Hematopoietic multipotent progenitor cell treated with erythropoietin and hydrocortisone succinate and interleukin-3 and kit ligand, for 8 days (in vitro differentiated cells): Measurements from ENCODE around the gene SVOP.

ENCODE experiments used
- DNase-seq: peaks from one replicate; pipeline ENCODE4 v3.0.0-alpha.2; 2015

SVOP gene

DNA sequence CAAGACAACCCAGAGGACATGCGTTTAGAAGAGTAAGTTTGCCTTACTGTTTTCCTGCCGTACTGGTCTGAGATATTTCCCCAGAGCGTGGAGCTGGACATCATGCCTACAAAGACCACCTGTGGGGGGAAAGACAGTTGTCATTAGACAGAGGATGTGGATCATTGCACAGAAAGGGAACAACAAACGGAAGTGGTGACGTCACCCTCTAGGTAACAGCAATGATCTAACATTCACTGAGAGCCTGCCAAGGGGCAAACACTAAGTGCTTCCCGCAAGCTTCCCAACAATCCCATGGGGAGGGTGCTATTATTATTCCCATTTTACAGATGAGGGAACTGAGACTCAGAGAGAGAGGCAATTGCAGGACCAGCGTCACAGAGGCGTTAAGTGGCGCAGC is 48.5 kb downstream of the SVOP start:
- no peak for DNase-seq

- no peak for DNase-seq
These were observed 51.2 kb downstream of the SVOP start for GRCh38 chr12:108969622-108970021.

DNA sequence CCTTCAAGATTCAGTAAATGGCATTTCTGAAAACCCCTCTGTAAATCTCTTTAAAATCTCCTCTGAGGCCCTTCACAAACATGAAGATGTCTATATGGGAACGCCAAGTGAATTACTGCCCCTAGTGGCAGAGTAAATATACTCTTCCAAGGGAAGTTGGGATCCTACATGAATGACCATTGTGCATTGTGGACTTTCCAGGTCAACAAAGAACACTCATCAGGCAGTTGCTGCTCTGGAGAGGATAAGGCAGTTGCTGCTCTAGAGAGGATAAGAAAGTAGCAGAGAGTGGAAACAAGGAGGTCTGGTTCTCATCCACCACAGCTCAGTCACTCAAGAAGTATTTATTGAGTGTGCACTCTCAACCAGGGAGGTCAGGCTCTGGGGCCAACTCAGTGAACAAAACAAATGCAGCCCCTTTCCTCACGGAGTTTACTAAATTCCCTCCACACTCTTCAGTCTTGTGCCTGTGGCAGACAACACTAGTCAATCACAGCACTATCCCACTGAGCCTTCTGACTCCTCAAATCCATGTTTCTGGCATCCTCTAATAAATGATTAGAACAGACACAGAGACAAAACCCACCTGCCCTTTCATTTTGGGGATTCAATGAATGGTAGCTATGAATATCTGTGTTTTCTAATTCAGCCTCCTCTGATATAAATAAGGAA is 52.9 kb downstream of the SVOP start:
- peak; percentile 25 for DNase-seq

- DNase-seq = no peak
These were observed 54.3 kb downstream of the SVOP start for GRCh38 chr12:108966378-108967151.

GRCh38 chr12:108965886-108966285 is 55.0 kb downstream of the SVOP start:
- no peak for DNase-seq

DNA sequence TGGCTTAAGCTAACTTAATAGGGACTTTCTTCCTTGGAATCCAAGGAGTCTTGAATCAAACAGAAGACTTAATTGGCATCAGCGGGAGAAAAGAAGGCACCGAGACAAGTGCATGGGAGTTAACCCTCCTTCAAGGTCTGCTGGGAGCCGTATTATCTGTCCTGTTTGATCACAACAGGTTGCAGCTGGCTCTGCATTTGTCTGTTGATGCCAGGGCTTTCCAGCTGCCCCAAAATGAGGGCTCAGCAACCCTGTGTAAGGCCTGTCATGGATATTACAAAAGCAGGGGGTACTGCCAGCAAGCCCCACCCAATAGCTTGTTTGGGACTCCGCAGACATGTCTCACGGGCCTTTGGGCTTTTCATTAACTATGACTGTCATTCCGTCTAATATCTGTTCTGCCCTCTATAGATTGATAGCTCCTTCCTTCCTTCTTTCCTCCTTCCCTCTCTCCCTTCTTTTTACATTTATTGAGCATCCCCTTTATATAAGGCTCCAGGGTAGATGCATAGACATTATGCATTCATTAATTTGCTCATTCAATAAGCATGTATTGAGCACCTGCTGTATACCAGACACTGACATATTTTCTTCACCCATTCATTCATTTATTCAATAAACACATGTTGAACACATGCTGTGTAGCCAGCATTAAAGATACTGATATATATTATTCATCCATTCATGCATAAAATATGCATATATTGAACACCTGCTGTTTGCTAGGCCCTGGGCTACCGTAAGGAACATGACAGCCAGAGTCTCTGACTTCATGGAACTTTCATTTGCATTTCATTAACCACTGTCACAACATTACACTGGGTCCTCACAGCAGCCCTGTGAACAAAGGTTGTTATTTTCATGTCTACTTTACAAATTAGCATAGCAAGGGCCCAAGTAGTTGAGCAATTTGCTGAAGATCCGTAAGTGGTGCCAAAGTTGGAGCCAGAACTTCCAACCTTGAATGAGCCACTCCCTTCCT is 56.2 kb downstream of the SVOP start:
- DNase-seq = no peak

- DNase-seq = no peak
These were observed 58.6 kb downstream of the SVOP start for GRCh38 chr12:108962256-108962655.

DNA sequence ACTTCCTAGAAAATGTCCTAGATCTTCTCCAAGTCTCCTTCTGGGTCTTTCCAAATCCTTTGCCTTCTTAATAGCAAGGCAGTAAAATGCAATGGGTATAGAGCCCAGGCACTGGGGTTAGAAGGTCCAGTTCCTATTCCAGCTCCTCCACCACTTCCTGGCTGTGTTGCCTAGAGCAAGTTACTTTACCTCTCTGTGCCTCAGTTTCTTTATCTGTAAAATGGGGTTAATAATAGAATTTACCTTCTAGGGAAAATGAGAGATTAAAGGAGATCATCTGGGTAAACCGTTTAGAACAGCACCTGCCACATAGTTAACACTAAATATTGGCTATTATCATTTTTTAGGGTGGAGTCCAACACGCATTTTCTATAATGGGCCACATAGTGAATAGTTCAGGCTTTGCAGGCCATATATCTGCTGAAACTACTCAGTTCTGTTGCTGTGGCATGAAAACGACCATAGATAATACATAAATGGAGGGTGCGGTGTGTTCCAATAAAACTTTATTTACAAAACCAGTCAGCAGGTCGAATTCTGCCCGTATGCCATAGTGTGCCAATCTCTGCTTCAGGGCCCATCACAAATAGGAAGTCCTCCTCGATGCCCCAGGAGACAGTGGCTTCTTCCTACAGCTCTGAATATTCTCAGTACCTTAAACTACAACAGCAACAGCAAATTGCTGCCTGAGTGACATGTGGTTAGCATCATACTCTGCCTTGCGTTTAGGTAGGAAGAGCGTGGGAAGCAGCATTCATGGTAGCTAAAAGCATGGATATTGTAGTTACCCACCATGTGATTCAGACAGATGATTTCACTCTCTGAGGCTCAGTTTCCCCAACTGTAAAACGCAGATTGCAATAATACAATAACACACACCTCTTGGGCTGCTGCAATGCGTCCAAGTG is 60.9 kb downstream of the SVOP start:
- no peak for DNase-seq

DNA sequence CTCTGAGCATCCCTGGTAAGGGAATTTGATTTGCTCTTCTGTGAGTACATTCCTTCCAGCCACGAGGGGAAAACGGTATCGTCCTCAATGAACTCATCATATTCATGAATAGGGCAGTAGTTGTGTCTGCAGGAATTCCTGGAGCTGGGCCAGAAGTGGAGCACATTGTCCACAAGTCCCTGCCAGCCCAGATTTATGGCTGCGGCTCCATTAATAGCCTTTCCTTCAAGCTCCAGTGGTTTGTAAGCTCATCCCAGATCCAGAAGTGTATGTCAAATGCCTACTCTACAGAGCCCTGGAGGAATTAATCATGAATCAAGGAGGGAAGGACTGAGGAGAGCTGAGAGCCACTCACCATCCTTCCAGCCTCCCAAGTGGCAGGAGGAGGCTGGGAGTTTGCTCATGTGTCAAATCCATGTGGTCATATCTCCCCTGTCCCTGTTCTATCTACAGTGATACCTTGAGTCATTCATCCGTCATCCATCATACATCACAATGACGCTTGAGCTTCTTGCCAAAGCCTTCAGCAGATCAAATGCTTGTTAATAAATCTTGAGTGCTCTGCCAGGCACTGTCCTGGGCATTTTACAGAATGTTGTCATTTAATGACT is 65.5 kb downstream of the SVOP start:
- no peak for DNase-seq

GRCh38 chr12:108950991-108951739 is 69.7 kb downstream of the SVOP start:
- peak; percentile 72 for DNase-seq

DNA sequence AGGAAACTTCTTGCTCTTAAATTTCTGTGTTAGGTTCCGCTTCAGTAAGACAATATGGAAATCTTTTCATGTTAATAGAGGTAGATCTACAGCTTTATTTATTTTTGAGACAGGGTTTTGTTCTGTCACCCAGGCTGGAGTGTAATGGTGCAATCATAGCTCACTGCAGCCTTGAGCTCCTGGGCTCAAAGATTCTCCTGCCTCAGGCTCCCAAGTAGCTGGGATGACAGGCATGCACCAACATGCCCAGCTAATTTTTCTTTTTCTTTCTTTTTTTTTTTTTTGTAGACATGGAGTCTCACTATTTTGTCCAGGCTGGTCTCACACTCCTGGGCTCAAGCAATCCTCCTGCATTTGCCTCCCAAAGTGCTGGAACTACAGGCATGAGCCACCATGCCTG is 70.9 kb downstream of the SVOP start:
- no peak for DNase-seq

DNA sequence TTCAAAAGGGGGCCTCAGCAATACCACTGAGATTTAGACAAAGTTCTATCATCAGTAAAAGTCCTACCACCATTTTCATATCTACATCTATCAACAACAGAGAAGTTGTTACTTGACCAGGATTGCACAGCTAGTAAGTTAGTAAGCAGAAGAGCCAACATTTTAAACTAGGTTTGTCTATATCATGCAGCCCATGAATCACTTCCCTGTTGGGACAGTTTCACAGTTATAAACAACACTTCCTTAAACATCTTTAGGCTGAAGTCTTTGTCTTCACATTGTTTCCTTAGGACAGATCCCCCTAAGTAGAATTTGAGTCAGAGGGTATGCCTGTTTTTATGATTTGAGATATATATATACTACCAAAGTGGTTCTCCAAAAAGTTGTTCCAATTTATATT is 72.5 kb downstream of the SVOP start:
- no peak for DNase-seq

- DNase-seq = no peak
These were observed 73.8 kb downstream of the SVOP start for GRCh38 chr12:108947097-108947496.

DNA sequence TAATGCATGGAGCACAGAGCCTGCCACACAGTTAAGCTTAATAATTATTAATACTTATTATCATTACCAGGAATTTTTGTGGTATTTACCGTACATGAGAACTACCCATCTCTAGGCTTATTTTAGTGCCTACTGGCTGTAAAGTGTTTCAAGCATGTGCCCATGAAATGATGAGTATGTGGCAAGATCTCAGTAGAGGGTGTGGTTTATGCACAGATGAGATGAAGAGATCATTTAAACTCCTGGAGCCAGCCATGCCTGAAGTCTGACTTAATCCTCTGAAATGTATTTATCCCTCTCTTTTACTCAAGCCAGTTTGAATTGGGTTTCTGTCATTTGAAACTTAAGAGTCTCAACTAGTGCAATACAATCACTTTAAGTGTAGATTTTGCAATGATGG is 80.7 kb downstream of the SVOP start:
- DNase-seq = no peak

DNA sequence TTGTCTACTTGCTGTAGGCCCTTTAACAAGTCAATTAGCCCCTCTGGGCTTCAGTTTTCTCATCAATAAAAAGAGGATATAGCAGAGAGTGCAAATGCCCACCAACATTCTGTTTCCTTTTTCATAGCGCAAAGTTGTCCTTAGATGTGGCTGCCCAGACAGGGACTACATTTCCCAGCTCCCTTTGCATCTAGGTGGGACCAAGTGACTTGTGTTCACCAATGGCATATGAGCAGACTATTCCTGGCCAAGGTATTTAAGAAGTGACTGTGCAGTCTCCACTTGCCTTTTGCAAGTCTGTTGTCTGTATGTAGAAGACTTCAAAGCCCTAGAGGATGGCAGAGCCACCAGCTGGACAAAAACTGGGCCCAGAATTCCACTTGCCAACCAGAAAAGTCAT is 81.3 kb downstream of the SVOP start:
- peak; percentile 13 for DNase-seq

GRCh38 chr12:108938247-108938924 is 82.5 kb downstream of the SVOP start:
- DNase-seq = no peak

GRCh38 chr12:108935159-108935763 is 85.6 kb downstream of the SVOP start:
- no peak for DNase-seq

DNA sequence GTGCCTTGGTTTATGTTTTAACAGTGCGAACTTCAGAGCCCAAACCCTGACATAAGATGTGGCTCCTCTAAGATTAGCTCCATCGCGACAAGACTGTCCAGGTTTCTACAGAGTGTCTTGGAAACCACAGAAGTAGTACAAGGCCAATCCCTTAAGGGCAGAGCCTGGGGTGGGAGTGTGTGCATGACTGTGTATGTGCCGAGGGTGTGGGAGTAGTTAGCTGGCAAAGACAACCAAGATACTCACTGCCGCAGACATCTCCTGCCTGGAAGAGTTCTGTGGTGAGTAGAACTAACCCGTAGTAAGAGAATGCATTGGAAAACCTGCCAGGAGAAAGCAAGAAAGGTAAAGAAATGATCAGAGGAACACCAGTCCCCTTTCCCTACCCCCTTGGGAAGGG is 86.9 kb downstream of the SVOP start:
- DNase-seq = no peak

- DNase-seq = no peak
These were observed 90.1 kb downstream of the SVOP start for GRCh38 chr12:108930756-108931155.

GRCh38 chr12:108930155-108930554 is 90.7 kb downstream of the SVOP start:
- no peak for DNase-seq
